MM.1S (cell line): Measurements from ENCODE around the gene ZNF488.

Source experiments
- DNase-seq: peaks from one replicate; pipeline ENCODE4 v3.0.0-alpha.2; 2015
- H2AFZ ChIP-seq: fragments of 300-600 bp; sonication (generic); 2 replicates; pipeline ENCODE4 v1.6.0; 2016; ENCODE audit warnings: antibody characterized with exemption, low read length
- H3F3A ChIP-seq: fragments of 300-600 bp; sonication (generic); 2 replicates; pipeline ENCODE4 v1.6.1; 2016; ENCODE audit warnings: mild to moderate bottlenecking, antibody characterized with exemption, low read length, moderate library complexity, mixed read lengths; ENCODE audit not compliant: insufficient read depth
- H3K27ac ChIP-seq: fragments of 300-600 bp; sonication (generic); 2 replicates; pipeline ENCODE4 v1.5.1; 2016; ENCODE audit warnings: mild to moderate bottlenecking, low read length
- H3K27me3 ChIP-seq: fragments of 300-600 bp; sonication (generic); replicated peaks from 2 replicates; pipeline ENCODE4 v1.6.0; 2016; ENCODE audit warnings: low read length; ENCODE audit not compliant: insufficient read depth
- H3K36me3 ChIP-seq: fragments of 300-600 bp; sonication (generic); replicated peaks from 2 replicates; pipeline ENCODE4 v1.6.1; 2016; ENCODE audit warnings: mild to moderate bottlenecking, low read length, mixed read lengths; ENCODE audit not compliant: insufficient read depth
- H3K4me1 ChIP-seq: fragments of 300-600 bp; sonication (generic); 2 replicates; pipeline ENCODE4 v1.6.1; 2016; ENCODE audit warnings: low read length, mixed read lengths
- H3K4me2 ChIP-seq: fragments of 300-600 bp; sonication (generic); 2 replicates; pipeline ENCODE4 v1.6.0; 2016; ENCODE audit warnings: low read depth, low read length
- H3K4me3 ChIP-seq: fragments of 300-600 bp; sonication (generic); 2 replicates; pipeline ENCODE4 v1.5.1; 2016; ENCODE audit warnings: low read length, mixed read lengths
- H3K79me2 ChIP-seq: fragments of 300-600 bp; sonication (generic); 2 replicates; pipeline ENCODE4 v1.6.1; 2016; ENCODE audit warnings: mixed run types, low read length, mixed read lengths
- H3K9ac ChIP-seq: fragments of 300-600 bp; sonication (generic); 2 replicates; pipeline ENCODE4 v1.6.1; 2016; ENCODE audit warnings: low read length, mixed read lengths
- H3K9me2 ChIP-seq: fragments of 300-600 bp; sonication (generic); replicated peaks from 2 replicates; pipeline ENCODE4 v1.6.1; 2016; ENCODE audit warnings: mild to moderate bottlenecking, low read length, mixed read lengths; ENCODE audit not compliant: insufficient read depth
- H3K9me3 ChIP-seq: fragments of 300-600 bp; sonication (generic); replicated peaks from 2 replicates; pipeline ENCODE4 v1.6.1; 2016; ENCODE audit warnings: mild to moderate bottlenecking, low read length, mixed read lengths; ENCODE audit not compliant: insufficient read depth
- H4K20me1 ChIP-seq: fragments of 300-600 bp; sonication (generic); 2 replicates; pipeline ENCODE4 v1.6.1; 2016; ENCODE audit warnings: mild to moderate bottlenecking, low read length, moderate library complexity, mixed read lengths; ENCODE audit not compliant: insufficient read depth
- CTCF ChIP-seq: fragments of 300-600 bp; sonication (generic); IDR thresholded peaks from 2 replicates; pipeline ENCODE4 v1.5.1; 2016; ENCODE audit warnings: antibody characterized with exemption, low read length, mixed read lengths
- EZH2 ChIP-seq: fragments of 300-600 bp; sonication (generic); optimal IDR thresholded peaks from 2 replicates; pipeline ENCODE3; 2017; ENCODE audit warnings: low read depth, mild to moderate bottlenecking, antibody characterized with exemption, low read length, mixed read lengths
- EZH2phosphoT487 ChIP-seq: fragments of 300-600 bp; sonication (generic); IDR thresholded peaks from 2 replicates; pipeline ENCODE4 v1.6.1; 2018; ENCODE audit warnings: antibody characterized with exemption, low read length

The ZNF488 gene

DNA sequence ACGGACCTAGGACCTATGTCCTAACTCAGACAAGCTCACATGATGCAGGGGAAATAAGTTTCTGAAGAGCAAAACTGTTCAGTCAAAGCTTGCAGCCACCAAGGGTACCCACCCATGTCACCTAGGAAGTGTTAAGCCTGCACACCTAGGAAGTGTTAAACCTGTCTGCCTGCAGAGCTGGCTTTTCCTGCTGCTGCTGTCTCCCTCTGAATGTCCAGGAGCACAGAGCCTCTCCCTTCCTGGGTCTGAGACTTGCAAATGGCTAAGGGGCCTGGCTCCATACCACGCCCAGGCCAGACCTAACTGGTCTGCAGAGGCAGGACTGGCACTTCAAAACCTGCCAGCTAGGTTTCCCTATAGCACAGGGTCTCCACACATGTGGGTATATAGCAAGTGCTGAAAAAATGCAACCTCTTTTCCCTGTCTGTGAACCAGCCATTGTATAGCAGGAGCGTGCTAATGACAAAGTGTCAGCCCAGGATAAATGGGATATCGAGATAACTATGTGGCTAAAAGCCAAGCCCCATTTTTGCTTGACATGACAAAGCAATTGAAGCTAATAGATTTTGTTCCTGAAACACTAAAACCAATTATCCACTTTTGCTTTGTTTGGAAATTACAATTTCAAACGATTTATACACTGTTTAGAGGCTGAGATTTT is 60.3 kb downstream of the ZNF488 start:
- H3F3A ChIP-seq, result no peaks in the 10 kb centered on the region
- H3K4me3 ChIP-seq, result no peak overlapping the region
- no peaks in the 10 kb centered on the region for H4K20me1 ChIP-seq
- no peak overlapping the region for H2AFZ ChIP-seq
- H3K27ac ChIP-seq, result no peak overlapping the region
- H3K27me3 ChIP-seq, result no peaks in the 10 kb centered on the region
- no peaks in the 10 kb centered on the region for H3K4me1 ChIP-seq
- H3K9me3 ChIP-seq, result no peaks in the 10 kb centered on the region
- no peak for DNase-seq
- TF ChIP-seq CTCF (no peak), EZH2phosphoT487 (no peak), EZH2 (no peak)
- no peak overlapping the region for H3K4me2 ChIP-seq
- no peak overlapping the region for H3K9ac ChIP-seq
- H3K9me2 ChIP-seq, result no peaks in the 10 kb centered on the region
- H3K36me3 ChIP-seq, result no peaks in the 10 kb centered on the region
- H3K79me2 ChIP-seq, result no peaks in the 10 kb centered on the region

DNA sequence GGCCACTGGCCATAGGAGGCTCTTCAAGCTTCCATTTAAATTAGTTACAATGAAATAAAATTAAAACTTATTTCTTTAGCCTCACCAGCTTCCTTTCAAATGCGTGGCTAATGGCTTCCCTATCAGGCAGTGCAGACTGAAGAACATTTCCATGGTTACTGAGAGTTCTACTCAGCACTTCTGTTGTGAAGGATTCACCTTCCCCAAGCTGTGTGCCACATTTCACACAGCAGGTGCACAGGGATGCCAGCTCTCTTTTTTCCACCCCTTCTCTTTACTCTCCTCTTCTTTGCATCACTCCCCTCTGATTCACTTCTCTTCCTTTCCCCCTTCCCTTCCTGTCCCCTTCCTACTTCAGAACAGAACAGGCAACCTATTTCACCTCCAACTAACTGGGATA is 61.0 kb downstream of the ZNF488 start:
- H3K27ac ChIP-seq, result no peak overlapping the region
- no peak overlapping the region for H3K4me2 ChIP-seq
- H4K20me1 ChIP-seq, result no peaks in the 10 kb centered on the region
- H3K4me3 ChIP-seq, result no peak overlapping the region
- H3K27me3 ChIP-seq, result no peaks in the 10 kb centered on the region
- no peaks in the 10 kb centered on the region for H3K9me2 ChIP-seq
- no peak for DNase-seq
- no peak overlapping the region for H2AFZ ChIP-seq
- H3K4me1 ChIP-seq, result no peaks in the 10 kb centered on the region
- no peaks in the 10 kb centered on the region for H3K79me2 ChIP-seq
- TF ChIP-seq EZH2phosphoT487, result no peak
- TF ChIP-seq CTCF, result no peak
- no peak for TF ChIP-seq EZH2
- no peaks in the 10 kb centered on the region for H3K36me3 ChIP-seq
- H3F3A ChIP-seq, result no peaks in the 10 kb centered on the region
- H3K9ac ChIP-seq, result no peak overlapping the region
- H3K9me3 ChIP-seq, result no peaks in the 10 kb centered on the region

DNA sequence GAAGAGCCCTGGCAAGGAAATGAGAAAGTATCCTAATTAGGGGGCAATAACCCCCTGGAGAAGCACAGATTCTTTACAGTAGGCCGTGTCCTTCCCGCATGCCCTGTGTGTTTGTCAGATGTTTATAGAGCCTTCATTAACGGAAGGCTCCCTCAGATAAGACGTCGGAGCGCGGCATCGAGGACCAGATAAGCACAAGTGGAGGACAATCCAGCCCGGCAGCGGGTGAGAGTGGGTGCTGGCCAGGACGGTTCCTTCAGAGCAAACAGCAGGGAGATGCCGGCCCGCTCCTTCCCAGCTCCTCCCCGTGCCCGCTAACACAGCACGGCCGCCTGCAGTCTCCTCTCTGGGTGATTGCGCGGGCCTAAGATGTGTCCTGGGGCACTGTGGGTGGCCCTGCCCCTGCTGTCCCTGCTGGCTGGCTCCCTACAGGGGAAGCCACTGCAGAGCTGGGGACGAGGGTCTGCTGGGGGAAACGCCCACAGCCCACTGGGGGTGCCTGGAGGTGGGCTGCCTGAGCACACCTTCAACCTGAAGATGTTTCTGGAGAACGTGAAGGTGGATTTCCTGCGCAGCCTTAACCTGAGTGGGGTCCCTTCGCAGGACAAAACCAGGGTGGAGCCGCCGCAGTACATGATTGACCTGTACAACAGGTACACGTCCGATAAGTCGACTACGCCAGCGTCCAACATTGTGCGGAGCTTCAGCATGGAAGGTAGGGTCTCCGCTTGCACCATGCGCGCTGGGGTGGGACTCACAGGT is 61.6 kb downstream of the ZNF488 start, which contains the start of gene GDF2:
Gene GDF2, plus strand, starts transcription at position 155 of the 762 bp plus-strand sequence. Its CDS starts 215 bp downstream, at position 370.
- Histone ChIP-seq H2AFZ (no peak within 1 kb of the TSS), H3F3A (no peaks in the 10 kb centered on the region), H3K79me2 (no peaks in the 10 kb centered on the region), H3K4me3 (no peak within 1 kb of the TSS), H4K20me1 (no peaks in the 10 kb centered on the region), H3K36me3 (no peaks in the 10 kb centered on the region), H3K9me2 (no peaks in the 10 kb centered on the region), H3K4me2 (no peak within 1 kb of the TSS), H3K27me3 (no peaks in the 10 kb centered on the region), H3K27ac (no peak within 1 kb of the TSS), H3K4me1 (no peaks in the 10 kb centered on the region), H3K9ac (no peak within 1 kb of the TSS), H3K9me3 (no peaks in the 10 kb centered on the region)
- DNase-seq, result no peak
- TF ChIP-seq CTCF, result no peak
- no peak for TF ChIP-seq EZH2phosphoT487
- no peak for TF ChIP-seq EZH2
